ENCODE measurements around the gene ADIPOQ.

ADIPOQ gene

DNA sequence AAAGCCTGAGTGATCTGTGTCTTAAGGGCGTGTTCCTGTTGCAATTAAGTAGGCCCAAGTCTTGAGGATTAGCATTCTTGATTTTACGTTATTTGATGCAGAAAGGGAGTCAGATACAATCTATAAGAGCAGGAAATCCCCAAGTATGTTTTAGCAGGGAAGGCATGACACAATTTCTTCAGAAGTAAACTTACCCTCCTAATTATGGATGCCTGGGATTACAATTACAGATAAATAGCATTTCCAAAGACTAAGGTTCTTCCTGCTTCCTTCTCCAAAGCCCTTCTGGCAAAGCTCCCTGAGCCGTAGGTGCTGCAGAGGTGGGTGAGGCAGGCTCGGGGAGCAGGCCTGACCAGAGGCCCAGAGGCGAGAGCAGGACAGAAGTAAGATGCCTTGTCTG lies 52.9 kb downstream of the ADIPOQ start (continued):
- TF ChIP-seq BCL11B (tag by site-specific recombination; IDR thresholded peaks at IDR 0.05; ENCODE audit: low read depth) (no peak), HOXC10 (CRISPR knock-in tag; IDR thresholded peaks at IDR 0.05) (no peak), MZF1 (tag by site-specific recombination; IDR thresholded peaks at IDR 0.05; ENCODE audit: borderline replicate concordance) (no peak), ZNF776 (tag by site-specific recombination; IDR thresholded peaks at IDR 0.05; ENCODE audit: borderline replicate concordance) (no peak)

- Histone ChIP-seq H3K4me1 (ENCODE audit: control insufficient read depth, insufficient read depth, low read length) (no peaks in the 10 kb centered on the region), H3K4me3 (ENCODE audit: low read depth, low read length) (no peak overlapping the region), H3K27ac (ENCODE audit: extremely low read depth, low read depth, low read length) (no peak overlapping the region), H3K9me3 (ENCODE audit: control insufficient read depth, insufficient read depth, low read depth, low read length) (no peaks in the 10 kb centered on the region), H3K36me3 (ENCODE audit: control insufficient read depth in 2 of 2, insufficient read depth in 1 of 2, low read length in 2 of 2) (no peaks in the 10 kb centered on the region)
- TF ChIP-seq ZNF501 (tag by site-specific recombination; IDR thresholded peaks at IDR 0.05) (no peak), FEZF1 (tag by site-specific recombination; IDR thresholded peaks at IDR 0.05) (no peak), ZNF791 (tag by site-specific recombination; IDR thresholded peaks at IDR 0.05) (no peak), ZNF2 (tag by site-specific recombination; IDR thresholded peaks at IDR 0.05) (no peak), ZNF19 (tag by site-specific recombination; IDR thresholded peaks at IDR 0.05; ENCODE audit: low read depth) (no peak), ZNF133 (tag by site-specific recombination; IDR thresholded peaks at IDR 0.05) (no peak), ZNF426 (tag by site-specific recombination; IDR thresholded peaks at IDR 0.05) (no peak), ZNF302 (tag by site-specific recombination; IDR thresholded peaks at IDR 0.05; ENCODE audit: low read depth) (no peak), PRDM10 (tag by site-specific recombination; IDR thresholded peaks at IDR 0.05) (no peak), ZNF473 (tag by site-specific recombination; IDR thresholded peaks at IDR 0.05) (no peak), WT1 (tag by site-specific recombination; IDR thresholded peaks at IDR 0.05) (no peak), KLF17 (tag by site-specific recombination; IDR thresholded peaks at IDR 0.05) (no peak), SP2 (tag by site-specific recombination; IDR thresholded peaks at IDR 0.05) (no peak), ZNF624 (tag by site-specific recombination; IDR thresholded peaks at IDR 0.05) (no peak), ZNF16 (tag by site-specific recombination; IDR thresholded peaks at IDR 0.05; ENCODE audit: low read depth) (no peak)
- TF ChIP-seq, protein P1, sequence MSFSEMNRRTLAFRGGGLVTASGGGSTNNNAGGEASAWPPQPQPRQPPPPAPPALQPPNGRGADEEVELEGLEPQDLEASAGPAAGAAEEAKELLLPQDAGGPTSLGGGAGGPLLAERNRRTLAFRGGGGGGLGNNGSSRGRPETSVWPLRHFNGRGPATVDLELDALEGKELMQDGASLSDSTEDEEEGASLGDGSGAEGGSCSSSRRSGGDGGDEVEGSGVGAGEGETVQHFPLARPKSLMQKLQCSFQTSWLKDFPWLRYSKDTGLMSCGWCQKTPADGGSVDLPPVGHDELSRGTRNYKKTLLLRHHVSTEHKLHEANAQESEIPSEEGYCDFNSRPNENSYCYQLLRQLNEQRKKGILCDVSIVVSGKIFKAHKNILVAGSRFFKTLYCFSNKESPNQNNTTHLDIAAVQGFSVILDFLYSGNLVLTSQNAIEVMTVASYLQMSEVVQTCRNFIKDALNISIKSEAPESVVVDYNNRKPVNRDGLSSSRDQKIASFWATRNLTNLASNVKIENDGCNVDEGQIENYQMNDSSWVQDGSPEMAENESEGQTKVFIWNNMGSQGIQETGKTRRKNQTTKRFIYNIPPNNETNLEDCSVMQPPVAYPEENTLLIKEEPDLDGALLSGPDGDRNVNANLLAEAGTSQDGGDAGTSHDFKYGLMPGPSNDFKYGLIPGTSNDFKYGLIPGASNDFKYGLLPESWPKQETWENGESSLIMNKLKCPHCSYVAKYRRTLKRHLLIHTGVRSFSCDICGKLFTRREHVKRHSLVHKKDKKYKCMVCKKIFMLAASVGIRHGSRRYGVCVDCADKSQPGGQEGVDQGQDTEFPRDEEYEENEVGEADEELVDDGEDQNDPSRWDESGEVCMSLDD (tag by site-specific recombination; IDR thresholded peaks at IDR 0.05) = no peak
- ChIA-PET POLR2A (no interaction called here), CTCF (no interaction called here)
Measured at GRCh38 chr3:186896006-186896405, 53.5 kb downstream of the ADIPOQ start.

Data from HEK293 (cell line).